ENCODE results near the gene GLB1L3.

Gene GLB1L3

GRCh38 chr11:134357545-134357839 lies 81.3 kb downstream of the GLB1L3 start:
- no peaks in the 10 kb centered on the region for H3K36me3 Mint-ChIP-seq (ENCODE audit: low read depth)
- peaks cover 12% of the 10 kb centered on the region for H3K27me3 Mint-ChIP-seq (ENCODE audit: low read depth)
- no peaks in the 10 kb centered on the region for H3K9me3 Mint-ChIP-seq
- H3K4me3 Mint-ChIP-seq, result no peak overlapping the region
- no peak overlapping the region for H3K27ac Mint-ChIP-seq
- peaks cover 13% of the 10 kb centered on the region for H3K4me1 Mint-ChIP-seq (ENCODE audit: low read depth)
- no peak for DNase-seq (ENCODE audit: low spot score)

DNA sequence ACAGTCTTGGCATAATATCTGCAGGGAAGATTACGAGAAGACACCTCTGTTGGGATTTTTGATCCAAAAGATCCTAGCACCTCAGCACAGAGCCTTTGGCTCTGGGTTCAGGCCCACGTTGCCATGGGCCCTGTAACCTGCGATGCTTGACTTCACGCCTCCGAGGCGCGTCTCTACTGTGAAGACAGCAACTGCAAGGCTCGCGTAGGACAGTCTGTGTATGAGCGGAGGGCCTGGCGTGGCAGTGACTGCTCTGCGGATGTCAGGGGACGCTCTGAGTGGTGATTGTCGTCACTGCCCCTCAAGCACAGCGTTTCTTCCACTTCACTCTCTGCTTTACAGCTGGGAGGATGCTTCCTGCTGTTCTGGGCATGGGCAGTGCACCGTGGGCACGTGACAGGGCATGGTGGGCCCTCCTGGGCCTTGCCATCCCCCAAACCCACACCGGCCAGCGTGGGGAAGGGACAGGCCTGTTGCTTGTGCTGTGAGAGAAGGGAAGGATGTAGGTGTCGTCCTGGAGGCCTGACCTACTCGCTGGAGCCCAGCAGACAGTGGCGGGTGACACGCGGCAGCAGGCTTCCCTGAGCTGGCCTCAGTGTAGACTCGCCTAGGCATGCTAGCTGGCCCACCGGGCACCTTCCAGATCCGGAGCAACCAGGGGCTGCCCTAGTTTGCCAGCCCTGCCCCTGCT lies 82.1 kb downstream of the GLB1L3 start:
- no peak for DNase-seq (ENCODE audit: low spot score)
- Mint-ChIP-seq H3K4me3 (no peak overlapping the region), H3K4me1 (ENCODE audit: low read depth) (peaks cover 13% of the 10 kb centered on the region), H3K9me3 (no peaks in the 10 kb centered on the region), H3K27me3 (ENCODE audit: low read depth) (peaks cover 12% of the 10 kb centered on the region), H3K36me3 (ENCODE audit: low read depth) (no peaks in the 10 kb centered on the region), H3K27ac (no peak overlapping the region)

DNA sequence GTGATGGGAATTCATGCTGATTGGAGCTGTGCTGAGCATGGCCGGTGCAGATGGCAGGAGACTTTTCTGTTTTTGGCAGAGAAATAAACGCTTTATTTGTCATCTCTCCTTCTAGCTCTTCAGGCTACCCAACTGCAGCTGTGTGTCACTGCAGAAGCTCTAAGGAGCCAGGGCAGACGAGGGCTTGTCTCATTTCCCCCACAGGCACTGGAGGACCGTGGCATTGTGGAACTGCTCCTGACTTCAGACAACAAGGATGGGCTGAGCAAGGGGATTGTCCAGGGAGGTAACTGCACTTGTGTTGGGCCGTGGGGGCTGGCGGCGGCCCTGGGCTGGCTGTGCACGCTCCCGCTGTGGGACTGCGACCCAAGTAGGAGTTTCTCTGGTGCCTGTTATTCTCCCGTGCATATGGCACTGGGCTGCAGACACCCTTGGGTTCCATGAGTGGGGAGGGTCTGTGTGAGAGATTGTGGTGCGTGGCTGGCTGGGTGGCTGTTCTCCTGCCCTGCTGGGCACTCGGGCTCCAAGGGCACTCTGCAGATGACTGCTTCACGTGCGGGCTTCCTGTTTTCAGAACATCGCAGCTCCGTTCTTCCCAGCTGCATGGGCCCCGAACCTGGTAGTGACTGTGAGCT lies 82.8 kb downstream of the GLB1L3 start:
- no peaks in the 10 kb centered on the region for H3K9me3 Mint-ChIP-seq
- peaks cover 13% of the 10 kb centered on the region for H3K4me1 Mint-ChIP-seq (ENCODE audit: low read depth)
- no peak overlapping the region for H3K27ac Mint-ChIP-seq
- no peak overlapping the region for H3K4me3 Mint-ChIP-seq
- H3K36me3 Mint-ChIP-seq (ENCODE audit: low read depth), result no peaks in the 10 kb centered on the region
- DNase-seq (ENCODE audit: low spot score), result no peak
- peaks cover 11% of the 10 kb centered on the region for H3K27me3 Mint-ChIP-seq (ENCODE audit: low read depth)

DNA sequence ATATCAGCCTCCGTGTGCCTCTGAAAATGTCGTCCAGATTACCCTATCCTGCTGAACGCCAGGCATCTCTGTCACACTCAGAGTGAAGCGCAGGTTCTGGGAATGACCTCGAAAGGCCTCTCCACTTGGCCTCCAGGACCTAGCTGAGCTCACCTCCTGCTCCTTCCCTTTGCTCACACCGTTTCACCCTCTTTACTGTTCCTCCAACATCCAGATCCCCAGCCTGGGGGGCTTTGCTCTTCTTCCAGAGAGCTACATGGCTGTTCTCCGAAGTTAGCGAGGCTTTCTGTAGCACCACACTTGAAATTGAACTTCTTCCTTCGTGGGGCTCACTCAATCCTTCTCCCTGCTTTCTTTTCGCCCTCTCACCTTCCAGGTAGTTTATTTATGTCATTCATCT lies 83.5 kb downstream of the GLB1L3 start:
- no peak overlapping the region for H3K4me3 Mint-ChIP-seq
- peaks cover 10% of the 10 kb centered on the region for H3K27me3 Mint-ChIP-seq (ENCODE audit: low read depth)
- no peaks in the 10 kb centered on the region for H3K9me3 Mint-ChIP-seq
- no peaks in the 10 kb centered on the region for H3K36me3 Mint-ChIP-seq (ENCODE audit: low read depth)
- H3K27ac Mint-ChIP-seq, result no peak overlapping the region
- no peak for DNase-seq (ENCODE audit: low spot score)
- peaks cover 13% of the 10 kb centered on the region for H3K4me1 Mint-ChIP-seq (ENCODE audit: low read depth)

DNA sequence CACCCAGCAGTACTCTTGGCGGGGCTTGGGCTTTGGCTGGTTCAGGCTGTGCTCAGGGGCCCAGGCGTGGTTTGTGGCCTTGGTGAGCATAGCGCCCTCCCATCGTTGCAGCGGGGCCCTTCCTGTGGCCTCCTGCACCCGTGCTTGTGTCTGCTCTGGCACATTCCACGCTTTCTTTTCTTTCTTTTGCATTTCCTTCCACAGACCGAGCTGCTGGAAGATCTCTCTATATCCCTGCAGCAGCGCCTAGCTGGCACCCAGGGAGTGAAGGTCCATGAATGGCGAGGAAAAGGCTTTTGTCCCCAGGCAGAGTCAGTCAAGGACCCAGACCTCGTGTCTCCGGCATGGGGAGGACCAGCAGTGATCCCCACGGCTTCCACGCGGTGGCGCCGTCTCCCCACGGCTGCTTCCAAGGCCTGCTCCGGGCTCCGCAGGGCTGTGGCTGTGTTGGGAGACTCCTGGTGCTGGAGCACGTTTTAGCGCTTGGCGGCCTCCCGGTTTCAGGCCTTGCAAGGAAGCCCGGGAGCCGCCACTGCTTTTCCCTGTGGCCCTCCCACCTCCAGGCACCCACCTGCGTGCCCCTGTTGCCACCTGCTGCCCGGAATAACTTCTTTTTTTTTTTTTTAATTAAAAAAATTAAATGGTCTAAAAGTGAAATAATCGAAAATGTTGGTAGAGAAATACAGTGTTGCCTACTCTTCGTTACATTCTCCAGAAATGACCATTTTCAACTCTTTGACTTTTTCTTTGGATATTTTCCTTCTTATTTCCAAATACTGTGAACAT lies 84.1 kb downstream of the GLB1L3 start:
- H3K9me3 Mint-ChIP-seq, result no peaks in the 10 kb centered on the region
- H3K27me3 Mint-ChIP-seq (ENCODE audit: low read depth), result peaks cover 4% of the 10 kb centered on the region
- peak; percentile 70 for DNase-seq (ENCODE audit: low spot score)
- no peak overlapping the region for H3K4me3 Mint-ChIP-seq
- no peak overlapping the region for H3K27ac Mint-ChIP-seq
- H3K36me3 Mint-ChIP-seq (ENCODE audit: low read depth), result no peaks in the 10 kb centered on the region
- H3K4me1 Mint-ChIP-seq (ENCODE audit: low read depth), result peaks cover 11% of the 10 kb centered on the region

DNA sequence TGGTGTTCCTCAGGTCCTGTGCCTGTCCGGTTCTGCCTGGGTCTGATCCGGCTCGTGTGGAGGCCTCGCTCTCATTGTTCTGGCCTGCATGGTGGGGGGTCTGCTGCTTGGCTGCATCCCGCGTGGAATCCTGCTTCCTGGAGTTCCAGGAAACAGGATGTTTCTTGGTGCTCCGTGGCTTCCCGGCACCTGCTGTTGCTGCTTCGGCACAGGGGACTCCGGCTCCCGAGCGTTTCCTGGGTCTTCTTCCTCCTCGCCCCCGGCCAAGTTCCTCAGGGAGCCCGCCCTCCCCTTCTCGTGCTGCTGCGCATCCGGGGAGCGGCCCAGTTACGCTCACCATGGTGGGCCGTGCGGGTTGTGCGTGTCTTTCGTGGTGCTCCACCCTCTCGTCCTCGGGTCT lies 85.5 kb downstream of the GLB1L3 start:
- no peaks in the 10 kb centered on the region for H3K9me3 Mint-ChIP-seq
- no peak for DNase-seq (ENCODE audit: low spot score)
- peaks cover 3% of the 10 kb centered on the region for H3K27me3 Mint-ChIP-seq (ENCODE audit: low read depth)
- peaks cover 9% of the 10 kb centered on the region for H3K4me1 Mint-ChIP-seq (ENCODE audit: low read depth)
- no peaks in the 10 kb centered on the region for H3K36me3 Mint-ChIP-seq (ENCODE audit: low read depth)
- no peak overlapping the region for H3K4me3 Mint-ChIP-seq
- H3K27ac Mint-ChIP-seq, result no peak overlapping the region

- peaks cover 9% of the 10 kb centered on the region for H3K4me1 Mint-ChIP-seq (ENCODE audit: low read depth)
- H3K27ac Mint-ChIP-seq, result no peak overlapping the region
- H3K9me3 Mint-ChIP-seq, result no peaks in the 10 kb centered on the region
- H3K4me3 Mint-ChIP-seq, result no peak overlapping the region
- DNase-seq (ENCODE audit: low spot score), result no peak
- no peaks in the 10 kb centered on the region for H3K36me3 Mint-ChIP-seq (ENCODE audit: low read depth)
- H3K27me3 Mint-ChIP-seq (ENCODE audit: low read depth), result peaks cover 3% of the 10 kb centered on the region
These were observed 86.2 kb downstream of the GLB1L3 start for GRCh38 chr11:134362192-134362901.

GRCh38 chr11:134363161-134363560 lies 87.0 kb downstream of the GLB1L3 start:
- H3K4me1 Mint-ChIP-seq (ENCODE audit: low read depth), result peaks cover 9% of the 10 kb centered on the region
- no peaks in the 10 kb centered on the region for H3K9me3 Mint-ChIP-seq
- no peak overlapping the region for H3K4me3 Mint-ChIP-seq
- H3K27ac Mint-ChIP-seq, result no peak overlapping the region
- H3K27me3 Mint-ChIP-seq (ENCODE audit: low read depth), result peaks cover 3% of the 10 kb centered on the region
- H3K36me3 Mint-ChIP-seq (ENCODE audit: low read depth), result no peaks in the 10 kb centered on the region
- no peak for DNase-seq (ENCODE audit: low spot score)

- DNase-seq (ENCODE audit: low spot score), result no peak
- Mint-ChIP-seq H3K27me3 (ENCODE audit: low read depth) (peaks cover 3% of the 10 kb centered on the region), H3K4me3 (no peak overlapping the region), H3K36me3 (ENCODE audit: low read depth) (no peaks in the 10 kb centered on the region), H3K9me3 (no peaks in the 10 kb centered on the region), H3K4me1 (ENCODE audit: low read depth) (peaks cover 9% of the 10 kb centered on the region), H3K27ac (no peak overlapping the region)
These were observed 87.4 kb downstream of the GLB1L3 start for GRCh38 chr11:134363592-134363991.

- H3K4me1 Mint-ChIP-seq (ENCODE audit: low read depth), result peaks cover 9% of the 10 kb centered on the region
- no peak for DNase-seq (ENCODE audit: low spot score)
- H3K9me3 Mint-ChIP-seq, result no peaks in the 10 kb centered on the region
- H3K4me3 Mint-ChIP-seq, result no peak overlapping the region
- H3K36me3 Mint-ChIP-seq (ENCODE audit: low read depth), result no peaks in the 10 kb centered on the region
- no peak overlapping the region for H3K27ac Mint-ChIP-seq
- peaks cover 3% of the 10 kb centered on the region for H3K27me3 Mint-ChIP-seq (ENCODE audit: low read depth)
These were observed 88.1 kb downstream of the GLB1L3 start for GRCh38 chr11:134364261-134364660.

DNA sequence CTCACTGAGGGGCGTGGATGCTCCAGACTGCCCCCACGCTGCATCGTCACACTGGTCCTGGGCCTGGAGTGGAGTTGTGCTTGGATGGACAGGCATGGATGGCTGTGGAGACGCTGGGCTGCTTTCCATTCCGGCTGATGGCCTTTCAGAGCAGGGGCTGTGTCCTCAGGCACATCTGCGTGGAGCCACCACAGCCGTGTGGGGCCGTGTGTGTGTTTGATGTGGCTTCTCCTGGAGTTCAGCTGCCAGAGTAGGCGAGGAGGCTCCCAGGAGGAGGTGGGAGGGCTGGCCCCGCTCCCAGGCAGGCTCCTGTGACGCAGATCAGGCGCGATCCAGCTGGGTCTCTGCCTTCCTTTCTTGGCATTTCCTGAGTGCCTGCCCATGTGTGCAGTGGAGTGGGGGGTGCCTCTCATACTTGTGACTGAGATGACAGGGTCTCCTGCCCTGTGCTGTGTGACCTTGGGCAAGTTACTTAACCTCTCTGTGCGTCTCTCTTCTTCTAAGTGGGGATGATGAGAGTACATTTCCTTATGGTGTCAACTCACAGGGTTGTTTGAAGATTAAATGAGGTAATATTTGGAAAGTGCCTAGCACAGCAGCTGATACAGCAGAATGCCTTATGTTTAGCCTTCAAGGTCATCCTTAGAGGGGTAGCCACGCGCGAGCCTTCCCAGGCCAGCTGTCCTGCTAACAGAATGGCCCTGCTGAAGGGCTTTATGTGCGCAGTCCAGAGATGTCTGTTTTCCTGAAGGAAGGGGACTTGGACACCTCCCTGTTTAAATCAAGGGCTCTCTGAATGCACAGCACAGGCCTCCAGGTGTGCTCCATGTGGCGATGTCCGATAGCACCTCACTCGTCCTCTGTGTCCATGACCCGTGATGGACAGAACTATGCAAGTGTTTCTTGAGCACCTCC lies 89.1 kb downstream of the GLB1L3 start:
- H3K4me1 Mint-ChIP-seq (ENCODE audit: low read depth), result peaks cover 3% of the 10 kb centered on the region
- H3K27me3 Mint-ChIP-seq (ENCODE audit: low read depth), result peaks cover 3% of the 10 kb centered on the region
- no peaks in the 10 kb centered on the region for H3K9me3 Mint-ChIP-seq
- H3K4me3 Mint-ChIP-seq, result no peak overlapping the region
- no peak for DNase-seq (ENCODE audit: low spot score)
- H3K27ac Mint-ChIP-seq, result no peak overlapping the region
- no peaks in the 10 kb centered on the region for H3K36me3 Mint-ChIP-seq (ENCODE audit: low read depth)

- no peaks in the 10 kb centered on the region for H3K36me3 Mint-ChIP-seq (ENCODE audit: low read depth)
- H3K27ac Mint-ChIP-seq, result no peak overlapping the region
These were observed 90.1 kb downstream of the GLB1L3 start for GRCh38 chr11:134366254-134366653.

DNA sequence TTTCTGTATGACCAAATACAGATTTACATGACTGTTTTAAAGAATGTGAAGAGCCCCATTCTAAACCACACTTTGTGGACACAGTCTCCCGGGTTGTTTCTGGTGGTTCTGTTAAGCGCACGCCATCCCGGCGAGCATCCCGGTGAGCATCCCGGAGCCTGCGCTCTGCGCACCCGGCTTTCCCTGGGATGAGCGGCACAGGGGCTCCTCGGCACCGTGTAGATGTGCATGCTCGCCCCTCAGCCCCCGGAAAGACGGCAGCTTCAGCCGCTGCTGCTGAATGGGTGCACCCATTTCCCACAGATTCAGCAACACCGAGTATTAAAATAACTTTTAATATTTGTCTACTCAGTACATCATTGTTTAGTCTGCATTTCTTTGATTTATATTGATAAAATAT lies 91.6 kb downstream of the GLB1L3 start:
- no peaks in the 10 kb centered on the region for H3K9me3 Mint-ChIP-seq
- no peaks in the 10 kb centered on the region for H3K36me3 Mint-ChIP-seq (ENCODE audit: low read depth)
- H3K27me3 Mint-ChIP-seq (ENCODE audit: low read depth), result no peaks in the 10 kb centered on the region
- DNase-seq (ENCODE audit: low spot score), result no peak
- no peak overlapping the region for H3K4me3 Mint-ChIP-seq
- H3K27ac Mint-ChIP-seq, result no peak overlapping the region
- no peaks in the 10 kb centered on the region for H3K4me1 Mint-ChIP-seq (ENCODE audit: low read depth)

More at GRCh38 chr11:134366254-134366653, 90.1 kb downstream of the GLB1L3 start:
- Mint-ChIP-seq H3K4me3 (no peak overlapping the region), H3K4me1 (ENCODE audit: low read depth) (peaks cover 3% of the 10 kb centered on the region), H3K9me3 (no peaks in the 10 kb centered on the region), H3K27me3 (ENCODE audit: low read depth) (peaks cover 3% of the 10 kb centered on the region)
- no peak for DNase-seq (ENCODE audit: low spot score)

All from T-helper 2 cell treated with Interferon-gamma antibody and Interleukin-4, amounts not matched to agents 5 μg/mL and 100 μg/mL, for 36 hours (primary cell).